ENCODE measurements around the gene USP35. TPM values are rescaled to one million over a fixed set of nuclear protein-coding genes. Genes with fewer than 3 reads are reported as not detected.

USP35 gene
- total RNA-seq, 6 donors from 2014 or later = 5.8 to 37.7 (median 8.0) TPM

- Histone ChIP-seq H3K27me3 (no peaks in the 10 kb centered on the region), H3K27ac (no peak overlapping the region), H3K36me3 (peaks cover 0 to 52% (median 26%) of the 10 kb centered on the region in 4 donors), H3K9me3 (no peaks in the 10 kb centered on the region), H3K4me1 (no peaks in the 10 kb centered on the region), H3K4me3 (no peak overlapping the region)
- DNase-seq (no peak), ATAC-seq (ENCODE audit: low FRiP score in 2 of 2) (no peak)
- WGBS, 2 donors = 88 to 91% methylated on average over 25 to 30 of the region's 31 CpGs
- TF ChIP-seq POLR2A (IDR thresholded peaks at IDR 0.05) (no peak), POLR2AphosphoS5 (IDR thresholded peaks at IDR 0.05) (peak in 1 of 2 donors; percentile 7)
These were observed 21.4 kb downstream of the USP35 start for GRCh38 chr11:78210000-78210608.

GRCh38 chr11:78211565-78211964 is 22.8 kb downstream of the USP35 start:
- ATAC-seq (ENCODE audit: low FRiP score in 2 of 2) (no peak), DNase-seq (no peak)
- H3K27me3 ChIP-seq = no peaks in the 10 kb centered on the region
- TF ChIP-seq POLR2A (IDR thresholded peaks at IDR 0.05) (no peak), EP300 (IDR thresholded peaks at IDR 0.05) (no peak), POLR2AphosphoS5 (IDR thresholded peaks at IDR 0.05) (no peak)
- TF ChIP-seq, protein P1, sequence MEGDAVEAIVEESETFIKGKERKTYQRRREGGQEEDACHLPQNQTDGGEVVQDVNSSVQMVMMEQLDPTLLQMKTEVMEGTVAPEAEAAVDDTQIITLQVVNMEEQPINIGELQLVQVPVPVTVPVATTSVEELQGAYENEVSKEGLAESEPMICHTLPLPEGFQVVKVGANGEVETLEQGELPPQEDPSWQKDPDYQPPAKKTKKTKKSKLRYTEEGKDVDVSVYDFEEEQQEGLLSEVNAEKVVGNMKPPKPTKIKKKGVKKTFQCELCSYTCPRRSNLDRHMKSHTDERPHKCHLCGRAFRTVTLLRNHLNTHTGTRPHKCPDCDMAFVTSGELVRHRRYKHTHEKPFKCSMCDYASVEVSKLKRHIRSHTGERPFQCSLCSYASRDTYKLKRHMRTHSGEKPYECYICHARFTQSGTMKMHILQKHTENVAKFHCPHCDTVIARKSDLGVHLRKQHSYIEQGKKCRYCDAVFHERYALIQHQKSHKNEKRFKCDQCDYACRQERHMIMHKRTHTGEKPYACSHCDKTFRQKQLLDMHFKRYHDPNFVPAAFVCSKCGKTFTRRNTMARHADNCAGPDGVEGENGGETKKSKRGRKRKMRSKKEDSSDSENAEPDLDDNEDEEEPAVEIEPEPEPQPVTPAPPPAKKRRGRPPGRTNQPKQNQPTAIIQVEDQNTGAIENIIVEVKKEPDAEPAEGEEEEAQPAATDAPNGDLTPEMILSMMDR (IDR thresholded peaks at IDR 0.05) = no peak
- no peak overlapping the region for H3K4me3 ChIP-seq
- no peaks in the 10 kb centered on the region for H3K4me1 ChIP-seq
- 93 to 94% methylated on average over 5 of the region's 5 CpGs for WGBS, 2 donors
- H3K9me3 ChIP-seq = no peaks in the 10 kb centered on the region
- H3K36me3 ChIP-seq = peaks cover 5 to 56% (median 30%) of the 10 kb centered on the region in 4 donors
- no peak overlapping the region for H3K27ac ChIP-seq

DNA sequence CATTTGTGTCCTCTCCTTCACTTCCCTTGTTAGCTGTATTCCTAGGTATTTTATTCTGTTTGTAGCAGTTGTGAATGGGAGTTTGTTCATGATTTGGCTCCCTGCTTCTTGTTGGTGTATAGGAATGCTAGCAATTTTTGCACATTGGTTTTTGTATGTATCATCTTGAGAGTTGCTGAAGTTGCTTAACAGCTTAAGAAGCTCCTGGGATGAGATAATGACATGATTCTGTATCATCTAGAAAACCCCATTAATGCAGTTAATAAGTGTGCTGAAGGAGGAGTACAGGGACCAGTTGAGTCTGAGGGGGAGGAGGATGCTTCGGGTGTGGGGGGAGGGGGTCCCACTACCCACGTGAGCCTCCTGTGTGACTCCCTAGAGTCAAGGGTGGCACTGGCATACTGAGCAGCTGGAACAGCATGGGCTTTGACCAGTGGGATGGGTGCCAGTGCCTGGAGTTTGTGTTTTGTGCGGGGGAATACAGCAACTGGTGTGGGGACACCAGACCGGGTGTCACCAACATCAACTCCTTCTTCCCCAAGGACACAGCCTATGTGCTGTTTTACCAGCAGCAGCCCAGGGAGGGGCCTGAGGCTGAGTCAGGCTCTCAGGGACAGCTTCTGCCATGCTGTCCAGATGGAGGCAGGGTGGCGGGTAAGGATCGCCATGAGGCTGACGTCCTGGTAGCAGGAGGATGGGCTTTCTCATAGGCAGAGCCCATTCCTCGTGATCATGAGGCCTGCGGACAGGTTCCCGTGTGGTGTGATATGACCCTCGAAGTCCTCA is 24.1 kb downstream of the USP35 start:
- ATAC-seq (ENCODE audit: low FRiP score in 2 of 2) = no peak
- H3K27me3 ChIP-seq = no peaks in the 10 kb centered on the region
- DNase-seq = no peak
- no peak overlapping the region for H3K4me3 ChIP-seq
- H3K27ac ChIP-seq = peak overlapping the region in 2 of 4 donors; percentile 12 to 49
- no peaks in the 10 kb centered on the region for H3K9me3 ChIP-seq
- peaks cover 6 to 58% (median 34%) of the 10 kb centered on the region in 4 donors for H3K36me3 ChIP-seq
- 75 to 87% methylated on average over 2 to 11 of the region's 11 CpGs for WGBS, 2 donors
- no peaks in the 10 kb centered on the region for H3K4me1 ChIP-seq
- TF ChIP-seq EP300 (IDR thresholded peaks at IDR 0.05) = no peak
- no peak for TF ChIP-seq POLR2A (IDR thresholded peaks at IDR 0.05)
- TF ChIP-seq, protein P1 (IDR thresholded peaks at IDR 0.05) = no peak
- TF ChIP-seq POLR2AphosphoS5 (IDR thresholded peaks at IDR 0.05) = no peak

GRCh38 chr11:78213526-78214330 is 25.0 kb downstream of the USP35 start:
- TF ChIP-seq, protein P1 (IDR thresholded peaks at IDR 0.05) = no peak
- TF ChIP-seq EP300 (IDR thresholded peaks at IDR 0.05) (no peak), POLR2AphosphoS5 (IDR thresholded peaks at IDR 0.05) (no peak), POLR2A (IDR thresholded peaks at IDR 0.05) (no peak)
- DNase-seq (no peak), ATAC-seq (ENCODE audit: low FRiP score in 2 of 2) (no peak)
- H3K27me3 ChIP-seq = no peaks in the 10 kb centered on the region
- H3K36me3 ChIP-seq = peaks cover 7 to 62% (median 41%) of the 10 kb centered on the region in 4 donors
- WGBS, 2 donors = 75 to 80% methylated on average over 8 of the region's 8 CpGs
- H3K4me3 ChIP-seq = no peak overlapping the region
- H3K4me1 ChIP-seq = no peaks in the 10 kb centered on the region
- no peaks in the 10 kb centered on the region for H3K9me3 ChIP-seq
- H3K27ac ChIP-seq = peak overlapping the region in 1 of 4 donors; percentile 12

All from upper lobe of left lung (tissue), 6 donors.